Caco-2 (cell line): Measurements from ENCODE around the gene CEP170B. TPM values are rescaled to one million over a fixed set of nuclear protein-coding genes. Genes with fewer than 3 reads are reported as not detected.

ENCODE experiments used
- BruUV-seq: library from RNA; stranded (reverse); fragments of 400-500 nt; replicated peaks from 2 replicates; lab custom pipeline; 2021; lab: Mats Ljungman, UMichigan
- CTCF ChIA-PET: fragments of 300-600 bp; sonication (Branson Sonifier 250); formaldehyde crosslinking; loops from one replicate; lab custom pipeline; 2022; ENCODE audit warnings: antibody characterized with exemption; lab: Charles Lee
- POLR2A ChIA-PET: fragments of 300-600 bp; sonication (Branson Sonifier 250); formaldehyde crosslinking; loops from one replicate; lab custom pipeline; 2022; ENCODE audit warnings: antibody characterized with exemption; lab: Charles Lee
- DNase-seq, 2 experiments: peaks; one replicate each; pipeline versions ENCODE4 v3.0.0 to v3.0.0-alpha.2; 2020 to 2022
- H3K27me3 ChIP-seq: replicated peaks from 2 replicates; pipeline ENCODE4 v1.6.0; 2011; ENCODE audit warnings: low read length; ENCODE audit not compliant: control insufficient read depth, insufficient read depth
- H3K36me3 ChIP-seq: 2 replicates; pipeline ENCODE4 v1.5.1; 2011; ENCODE audit warnings: low read length; ENCODE audit not compliant: control insufficient read depth, insufficient read depth
- H3K4me1 ChIP-seq: fragments of 250-450 bp; sonication (Bioruptor Pico); 2 replicates; pipeline ENCODE4 v1.5.1; 2020; ENCODE audit warnings: mild to moderate bottlenecking
- H3K4me3 ChIP-seq: 2 replicates; pipeline ENCODE4 v1.5.1; 2011; ENCODE audit warnings: low read depth, mild to moderate bottlenecking, control low read depth, low read length
- H3K9me3 ChIP-seq: fragments of 250-450 bp; sonication (Bioruptor Pico); 2 replicates; pipeline ENCODE4 v1.5.1; 2020; ENCODE audit warnings: mild to moderate bottlenecking, moderate library complexity
- H3K27ac Mint-ChIP-seq: one replicate; pipeline ENCODE4 v1.8.0; 2022; ENCODE audit warnings: mixed read lengths; ENCODE audit not compliant: unreplicated experiment
- H3K27me3 Mint-ChIP-seq: one replicate; pipeline ENCODE4 v1.8.0; 2022; ENCODE audit warnings: mixed read lengths; ENCODE audit not compliant: insufficient read depth, unreplicated experiment
- H3K36me3 Mint-ChIP-seq: one replicate; pipeline ENCODE4 v1.8.0; 2022; ENCODE audit warnings: mild to moderate bottlenecking, mixed read lengths; ENCODE audit not compliant: insufficient read depth, unreplicated experiment
- H3K4me1 Mint-ChIP-seq: one replicate; pipeline ENCODE4 v1.8.0; 2022; ENCODE audit warnings: low read depth, mixed read lengths; ENCODE audit not compliant: unreplicated experiment
- H3K4me3 Mint-ChIP-seq: one replicate; pipeline ENCODE4 v1.8.0; 2022; ENCODE audit warnings: mild to moderate bottlenecking, moderate library complexity, mixed read lengths; ENCODE audit not compliant: unreplicated experiment
- H3K9me3 Mint-ChIP-seq: one replicate; pipeline ENCODE4 v1.8.0; 2022; ENCODE audit warnings: mixed read lengths; ENCODE audit not compliant: unreplicated experiment
- intact Hi-C: fragments of 100-400 bp; cut with micrococcal nuclease; formaldehyde crosslinking; loops from one replicate; pipeline ENCODE4 v1.10.0; 2022; ENCODE audit not compliant: unreplicated experiment
- total RNA-seq: library from RNA; stranded (reverse); gene quantifications from 2 replicates; pipeline ENCODE4 v1.2.3, GENCODE V29; 2022
- TF ChIP-seq, protein P1 (sequence below), 2 experiments: fragments of 200-600 bp in 1 of 2; IDR thresholded peaks; 1 replicate in 1 of 2; 2 replicates in 1 of 2; pipeline versions ENCODE4 v1.5.1 to v1.8.0; 2011 to 2022; ENCODE audit warnings: antibody characterized with exemption in 1 of 2, control low read depth in 1 of 2, inconsistent platforms in 1 of 2, low read depth in 1 of 2, low read length in 1 of 2, mild to moderate bottlenecking in 1 of 2, moderate library complexity in 1 of 2; ENCODE audit not compliant: insufficient read depth in 1 of 2, severe bottlenecking in 1 of 2, unreplicated experiment in 1 of 2

CEP170B gene
- total RNA-seq, 1 experiment from 2014 or later = 31.6 TPM

DNA sequence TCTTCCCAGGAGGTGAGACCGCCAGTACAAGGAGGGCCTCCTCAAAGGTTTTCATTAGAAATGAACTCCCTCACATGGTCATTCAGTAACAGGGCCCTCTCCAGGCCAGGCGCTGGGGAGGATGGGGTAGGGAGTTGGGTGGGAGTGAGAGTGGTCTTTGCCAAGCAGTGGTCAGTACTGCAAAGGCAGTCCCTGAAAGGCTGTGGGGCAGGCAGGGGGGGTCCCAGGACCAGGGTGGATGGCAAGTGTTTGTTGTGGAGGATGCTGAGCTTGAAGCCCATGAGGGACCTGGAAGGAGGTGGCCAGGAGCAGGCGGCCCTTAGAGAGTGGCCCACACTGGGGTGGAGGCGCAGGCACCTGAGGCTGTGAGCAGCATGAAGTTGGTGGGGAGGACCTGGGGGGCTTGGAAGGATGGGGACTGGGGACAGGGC is 26.1 kb downstream of the CEP170B start:
- intact Hi-C loops = no loop called here
- Mint-ChIP-seq H3K4me1 (no peaks in the 10 kb centered on the region), H3K4me3 (no peak overlapping the region), H3K27me3 (no peaks in the 10 kb centered on the region), H3K9me3 (no peaks in the 10 kb centered on the region), H3K27ac (no peak overlapping the region), H3K36me3 (peaks cover 19% of the 10 kb centered on the region)
- ChIA-PET POLR2A (no interaction called here), CTCF (no interaction called here)
- H3K36me3 ChIP-seq = no peaks in the 10 kb centered on the region
- H3K4me3 ChIP-seq = no peak overlapping the region
- BruUV-seq = no TSS peak
- H3K27me3 ChIP-seq = no peaks in the 10 kb centered on the region
- DNase-seq = peak in 1 of 2 experiments; percentile 30
- H3K9me3 ChIP-seq = no peaks in the 10 kb centered on the region
- TF ChIP-seq, protein P1, sequence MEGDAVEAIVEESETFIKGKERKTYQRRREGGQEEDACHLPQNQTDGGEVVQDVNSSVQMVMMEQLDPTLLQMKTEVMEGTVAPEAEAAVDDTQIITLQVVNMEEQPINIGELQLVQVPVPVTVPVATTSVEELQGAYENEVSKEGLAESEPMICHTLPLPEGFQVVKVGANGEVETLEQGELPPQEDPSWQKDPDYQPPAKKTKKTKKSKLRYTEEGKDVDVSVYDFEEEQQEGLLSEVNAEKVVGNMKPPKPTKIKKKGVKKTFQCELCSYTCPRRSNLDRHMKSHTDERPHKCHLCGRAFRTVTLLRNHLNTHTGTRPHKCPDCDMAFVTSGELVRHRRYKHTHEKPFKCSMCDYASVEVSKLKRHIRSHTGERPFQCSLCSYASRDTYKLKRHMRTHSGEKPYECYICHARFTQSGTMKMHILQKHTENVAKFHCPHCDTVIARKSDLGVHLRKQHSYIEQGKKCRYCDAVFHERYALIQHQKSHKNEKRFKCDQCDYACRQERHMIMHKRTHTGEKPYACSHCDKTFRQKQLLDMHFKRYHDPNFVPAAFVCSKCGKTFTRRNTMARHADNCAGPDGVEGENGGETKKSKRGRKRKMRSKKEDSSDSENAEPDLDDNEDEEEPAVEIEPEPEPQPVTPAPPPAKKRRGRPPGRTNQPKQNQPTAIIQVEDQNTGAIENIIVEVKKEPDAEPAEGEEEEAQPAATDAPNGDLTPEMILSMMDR (IDR thresholded peaks at IDR 0.05; ENCODE audit: insufficient read depth in 1 of 2, low read depth in 1 of 2, low read length in 1 of 2, severe bottlenecking in 1 of 2, unreplicated experiment in 1 of 2) = no peak
- H3K4me1 ChIP-seq = no peaks in the 10 kb centered on the region

- no peaks in the 10 kb centered on the region for H3K27me3 Mint-ChIP-seq
- no peaks in the 10 kb centered on the region for H3K4me1 ChIP-seq
- no peak overlapping the region for H3K4me3 Mint-ChIP-seq
- H3K9me3 ChIP-seq = no peaks in the 10 kb centered on the region
- peak in 1 of 2 experiments; percentile 29 for DNase-seq
- H3K4me3 ChIP-seq = no peak overlapping the region
- no peaks in the 10 kb centered on the region for H3K4me1 Mint-ChIP-seq
- H3K36me3 ChIP-seq = no peaks in the 10 kb centered on the region
- intact Hi-C loops = no loop called here
- H3K27ac Mint-ChIP-seq = no peak overlapping the region
- no TSS peak for BruUV-seq
- no peaks in the 10 kb centered on the region for H3K9me3 Mint-ChIP-seq
- peaks cover 13% of the 10 kb centered on the region for H3K36me3 Mint-ChIP-seq
- TF ChIP-seq, protein P1 (IDR thresholded peaks at IDR 0.05; ENCODE audit: insufficient read depth in 1 of 2, low read depth in 1 of 2, low read length in 1 of 2, severe bottlenecking in 1 of 2, unreplicated experiment in 1 of 2) = no peak
- no peaks in the 10 kb centered on the region for H3K27me3 ChIP-seq
- ChIA-PET CTCF (interaction anchor here (0.7 kb wide), 1 partner anchor 26 kb away, joined by 4 read pairs; no protein-coding TSS in a partner anchor), POLR2A (no interaction called here)
Observed at GRCh38 chr14:104891664-104892530, 26.8 kb downstream of the CEP170B start.

DNA sequence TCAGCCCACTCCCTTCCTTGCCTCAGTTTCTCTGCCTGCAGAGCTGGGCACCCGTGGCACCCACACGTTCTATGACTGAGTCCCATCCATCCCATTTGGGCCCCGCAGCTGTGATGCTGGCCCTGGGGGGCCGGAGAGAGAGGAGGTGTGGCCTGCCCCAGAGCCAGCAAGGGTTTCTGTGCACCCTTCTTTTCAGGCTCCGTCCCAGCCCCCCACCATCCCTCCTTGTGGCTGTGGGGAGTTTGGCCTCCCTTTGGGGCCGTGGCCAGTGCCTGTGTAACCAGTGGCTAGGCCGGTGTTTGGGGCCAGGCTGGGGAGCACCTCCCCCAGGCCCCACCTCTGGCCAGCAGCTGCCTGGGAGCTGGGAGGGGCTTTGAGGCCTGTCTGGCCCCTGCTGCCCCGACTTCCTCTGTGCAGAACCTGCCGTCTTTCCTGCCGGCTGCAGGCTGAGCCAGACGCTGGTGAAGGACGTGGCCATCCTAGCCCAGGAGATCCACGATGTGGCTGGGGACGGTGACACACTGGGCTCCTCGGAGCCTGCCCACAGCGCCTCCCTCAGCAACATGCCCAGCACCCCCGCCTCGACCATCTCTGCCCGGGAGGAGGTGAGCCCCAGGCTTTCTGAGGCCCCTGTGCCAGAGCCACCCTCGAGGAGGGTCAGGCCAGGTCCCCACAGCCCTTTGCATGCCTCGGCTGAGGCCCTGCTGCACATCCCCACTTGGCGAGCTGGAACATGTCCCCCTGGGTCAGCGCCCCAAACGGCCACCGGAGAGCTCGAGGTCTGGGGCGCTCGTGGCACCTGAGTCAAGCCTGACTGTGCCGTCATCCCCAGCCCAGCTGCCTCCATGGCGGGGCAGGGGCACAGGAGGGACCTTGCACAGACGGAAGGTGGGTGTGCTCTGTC is 27.7 kb downstream of the CEP170B start:
- no peaks in the 10 kb centered on the region for H3K4me1 Mint-ChIP-seq
- no peaks in the 10 kb centered on the region for H3K4me1 ChIP-seq
- ChIA-PET CTCF (no interaction called here), POLR2A (no interaction called here)
- no peaks in the 10 kb centered on the region for H3K9me3 ChIP-seq
- peaks cover 13% of the 10 kb centered on the region for H3K36me3 Mint-ChIP-seq
- H3K4me3 ChIP-seq = no peak overlapping the region
- no peak overlapping the region for H3K27ac Mint-ChIP-seq
- no peaks in the 10 kb centered on the region for H3K36me3 ChIP-seq
- no peaks in the 10 kb centered on the region for H3K27me3 Mint-ChIP-seq
- TF ChIP-seq, protein P1 (IDR thresholded peaks at IDR 0.05; ENCODE audit: insufficient read depth in 1 of 2, low read depth in 1 of 2, low read length in 1 of 2, severe bottlenecking in 1 of 2, unreplicated experiment in 1 of 2) = no peak
- H3K4me3 Mint-ChIP-seq = no peak overlapping the region
- intact Hi-C loops = no loop called here
- H3K27me3 ChIP-seq = no peaks in the 10 kb centered on the region
- H3K9me3 Mint-ChIP-seq = no peaks in the 10 kb centered on the region
- DNase-seq = no peak
- no TSS peak for BruUV-seq
